ENCODE data around the gene ZNF407. TPM values are rescaled to one million over a fixed set of nuclear protein-coding genes. Genes with fewer than 3 reads are reported as not detected.

The ZNF407 gene
- total and polyA plus RNA-seq, 2 of the 13 experiments (the other 11 are each of a cell fraction or from before 2014, with no cell fraction given), result 2.3 to 8.7 TPM

DNA sequence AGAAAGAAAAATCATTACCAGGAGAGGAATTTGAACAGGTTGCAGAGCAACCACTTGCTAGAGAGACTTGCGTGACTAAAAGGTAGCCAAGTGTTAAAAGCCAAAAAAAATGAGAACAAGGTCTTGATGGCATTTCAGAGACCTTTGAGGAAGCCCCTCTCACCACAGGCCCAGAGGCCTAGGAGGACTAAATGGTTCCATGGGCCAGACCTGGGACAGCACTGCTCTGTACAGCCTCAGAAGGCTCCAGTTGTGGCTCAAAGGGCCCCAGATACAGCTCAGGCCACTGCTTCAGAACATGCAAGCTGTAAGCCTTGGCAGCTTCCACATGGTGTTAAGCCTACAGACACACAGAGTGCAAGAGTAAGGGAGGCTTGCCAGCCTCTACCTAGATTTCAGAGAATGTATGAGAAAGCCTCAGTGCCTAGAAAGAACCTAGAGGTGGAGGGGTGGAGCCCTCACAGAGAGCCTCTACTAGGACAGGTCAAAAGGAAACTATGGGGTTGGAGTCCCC is 48.0 kb upstream of the ZNF407 start:
- Histone ChIP-seq H3K4me1 (ENCODE audit: insufficient read depth, low read length) (peaks cover 33% of the 10 kb centered on the region), H3K27ac (ENCODE audit: extremely low read length, insufficient read depth, low read length) (no peak overlapping the region), H3K9ac (ENCODE audit: insufficient read depth, low read depth, low read length) (no peak overlapping the region), H4K20me1 (ENCODE audit: insufficient read depth, low read length) (no peaks in the 10 kb centered on the region), H3K4me2 (ENCODE audit: low read depth, low read length) (no peak overlapping the region), H3K9me3 (ENCODE audit: low read length) (peaks cover 23% of the 10 kb centered on the region), H3K4me3 (replicated peaks in 1 of 3; ENCODE audit: insufficient read depth in 1 of 3, low read depth in 2 of 3, low read length in 3 of 3) (no peak overlapping the region), H3K36me3 (replicated peaks in 1 of 2; ENCODE audit: control insufficient read depth in 1 of 2, insufficient read depth in 2 of 2, low read length in 2 of 2) (no peaks in the 10 kb centered on the region), H2AFZ (ENCODE audit: low read length) (no peak overlapping the region), H3K27me3 (ENCODE audit: control insufficient read depth in 1 of 2, insufficient read depth in 2 of 2, low read length in 2 of 2) (no peaks in the 10 kb centered on the region; a peak in 1 of 5 replicates), H3K79me2 (ENCODE audit: insufficient read depth, low read length) (no peaks in the 10 kb centered on the region)
- 48% methylated on average over 1 of the region's 1 CpG for WGBS (ENCODE audit: low lambda C conversion rate)
- no peak for FAIRE-seq
- ChIA-PET POLR2A (no interaction called here), CTCF (ENCODE audit: low intra/inter-chr PET ratio, low total read pairs) (no interaction called here)
- BruUV-seq (replicated peaks), result no TSS peak
- DNase-seq (ENCODE audit: low spot score), result no peak
- intact Hi-C loops (cut with micrococcal nuclease; ENCODE audit: unreplicated experiment), result no loop called here
- no peak for ATAC-seq
- TF ChIP-seq ZNF501 (CRISPR knock-in tag; IDR thresholded peaks at IDR 0.05) (no peak), MYNN (CRISPR knock-in tag; IDR thresholded peaks at IDR 0.05; ENCODE audit: low read depth) (no peak), ZFP36 (IDR thresholded peaks at IDR 0.05; ENCODE audit: borderline replicate concordance, low read depth, low read length, partially characterized antibody) (peak; percentile 89), IKZF1 (IDR thresholded peaks at IDR 0.05) (no peak)
- TF ChIP-seq, protein P1, sequence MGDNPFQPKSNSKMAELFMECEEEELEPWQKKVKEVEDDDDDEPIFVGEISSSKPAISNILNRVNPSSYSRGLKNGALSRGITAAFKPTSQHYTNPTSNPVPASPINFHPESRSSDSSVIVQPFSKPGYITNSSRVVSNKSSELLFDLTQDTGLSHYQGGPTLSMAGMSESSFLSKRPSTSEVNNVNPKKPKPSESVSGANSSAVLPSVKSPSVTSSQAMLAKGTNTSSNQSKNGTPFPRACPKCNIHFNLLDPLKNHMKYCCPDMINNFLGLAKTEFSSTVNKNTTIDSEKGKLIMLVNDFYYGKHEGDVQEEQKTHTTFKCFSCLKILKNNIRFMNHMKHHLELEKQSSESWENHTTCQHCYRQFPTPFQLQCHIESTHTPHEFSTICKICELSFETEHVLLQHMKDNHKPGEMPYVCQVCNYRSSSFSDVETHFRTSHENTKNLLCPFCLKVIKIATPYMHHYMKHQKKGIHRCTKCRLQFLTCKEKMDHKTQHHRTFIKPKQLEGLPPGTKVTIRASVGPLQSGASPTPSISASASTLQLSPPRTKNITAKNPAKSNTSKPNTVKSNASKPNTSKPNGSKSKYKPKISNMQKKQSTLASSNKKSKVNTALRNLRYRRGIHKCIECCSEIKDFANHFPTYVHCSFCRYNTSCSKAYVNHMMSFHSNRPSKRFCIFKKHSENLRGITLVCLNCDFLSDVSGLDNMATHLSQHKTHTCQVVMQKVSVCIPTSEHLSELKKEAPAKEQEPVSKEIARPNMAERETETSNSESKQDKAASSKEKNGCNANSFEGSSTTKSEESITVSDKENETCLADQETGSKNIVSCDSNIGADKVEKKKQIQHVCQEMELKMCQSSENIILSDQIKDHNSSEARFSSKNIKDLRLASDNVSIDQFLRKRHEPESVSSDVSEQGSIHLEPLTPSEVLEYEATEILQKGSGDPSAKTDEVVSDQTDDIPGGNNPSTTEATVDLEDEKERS (CRISPR knock-in tag; IDR thresholded peaks at IDR 0.05), result 0 out of 2 replicates have a peak, but pooled peaks have one; percentile 56
- in situ Hi-C loops (cut with HindIII; ENCODE audit: extremely low pct_ligation_motif_present, low pct_unique_long_range_greater_than_20kb), result loop anchor here (5.0 to 10.0 kb wide), 2 partner anchors 197 to 355 kb away; no protein-coding TSS in a partner anchor
